Lung (tissue), 12 donors: ENCODE results near the gene PLA2G4F. TPM values are rescaled to one million over a fixed set of nuclear protein-coding genes. Genes with fewer than 3 reads are reported as not detected.

Experiments
- ATAC-seq: fragments of 200-7000 bp; cut with Tn5 transposase; one replicate; pipeline ENCODE4 v1.9.1; 2020; ENCODE audit warnings: moderate number of reproducible peaks; ENCODE audit not compliant: insufficient read depth, low FRiP score
- DNase-seq, 3 donors: peaks; one replicate each; pipeline ENCODE4 v3.0.0-alpha.2; 2013 to 2017
- H3K27ac ChIP-seq, 2 donors: one replicate each; pipeline ENCODE4 v1.5.1; 2013; ENCODE audit warnings: mild to moderate bottlenecking in 2 of 2, moderate library complexity in 2 of 2, control low read depth in 1 of 2, inconsistent platforms in 1 of 2, low read depth in 1 of 2, low read length in 1 of 2
- H3K27me3 ChIP-seq, 3 donors: one replicate each; pipeline ENCODE4 v1.5.1; 2013; ENCODE audit warnings: low read length in 2 of 3; ENCODE audit not compliant: control insufficient read depth in 3 of 3, insufficient read depth in 3 of 3
- H3K36me3 ChIP-seq, 4 donors: one replicate each; pipeline ENCODE4 v1.5.1; 2013; ENCODE audit warnings: low read length in 4 of 4, mild to moderate bottlenecking in 1 of 4, moderate library complexity in 1 of 4; ENCODE audit not compliant: control insufficient read depth in 4 of 4, insufficient read depth in 4 of 4
- H3K4me1 ChIP-seq, 5 donors: one replicate each; pipeline ENCODE4 v1.5.1; 2013; ENCODE audit warnings: low read length in 5 of 5, mild to moderate bottlenecking in 2 of 5, moderate library complexity in 1 of 5; ENCODE audit not compliant: control insufficient read depth in 5 of 5, insufficient read depth in 5 of 5
- H3K4me3 ChIP-seq: one replicate; pipeline ENCODE4 v1.5.1; 2013; ENCODE audit warnings: mild to moderate bottlenecking, control low read depth, moderate library complexity
- H3K9ac ChIP-seq, 2 donors: one replicate each; pipeline ENCODE4 v1.5.1; 2013; ENCODE audit warnings: low read length in 2 of 2, control low read depth in 1 of 2; ENCODE audit not compliant: insufficient read depth in 1 of 2
- H3K9me3 ChIP-seq, 4 donors: one replicate each; pipeline ENCODE4 v1.5.1; 2013; ENCODE audit warnings: low read length in 3 of 4, mild to moderate bottlenecking in 1 of 4, moderate library complexity in 1 of 4; ENCODE audit not compliant: control insufficient read depth in 4 of 4, insufficient read depth in 3 of 4
- CTCF ChIP-seq: IDR thresholded peaks from 2 replicates; pipeline ENCODE4 v1.5.1; 2012; ENCODE audit warnings: mild to moderate bottlenecking; ENCODE audit errors: control extremely low read depth, extremely low read depth
- WGBS, 2 donors: extraction: QIAGEN DNeasy Blood & Tissue Kit; methylation state at CpG; one replicate each; pipeline ENCODE4 v1.1.7; 2013; 5-methylcytosine and 5-hydroxymethylcytosine counted together
- polyA plus RNA-seq, 2 donors: library from polyadenylated mRNA; stranded (reverse); fragments of 200-250 nt; gene quantifications; one replicate each; pipeline ENCODE4 v1.2.1, GENCODE V29; 2013
- total RNA-seq, 2 donors: library from RNA; depleted of rRNA in 1 of 2; stranded (reverse); fragments of >200 nt in 1 of 2; gene quantifications; one replicate each; pipeline ENCODE4 v1.2.1, GENCODE V29; 2014 to 2021
- donor health status: control.
- donor health status: control.
- donor health status: Bipolar disorder and iron deficiency.
- donor health status: healthy.
- donor health status: DM: yes; HTN: yes; CAD: no.

The PLA2G4F gene
- total and polyA plus RNA-seq, 4 donors: 10.9 to 116 (median 41.8) TPM

GRCh38 chr15:42157381-42157780, 945 bp upstream of the PLA2G4F start:
- ATAC-seq: no peak

GRCh38 chr15:42155546-42156242, 742 bp downstream of the PLA2G4F start:
- peak overlapping the region; percentile 7 for H3K4me3 ChIP-seq
- peaks cover 0 to 26% (median 14%) of the 10 kb centered on the region in 5 donors for H3K4me1 ChIP-seq
- 64 to 70% methylated on average over 27 of the region's 27 CpGs for WGBS, 2 donors
- H3K9ac ChIP-seq: no peak overlapping the region
- TF ChIP-seq CTCF: no peak
- DNase-seq (peak; percentile 40 to 77 (median 75)), ATAC-seq (no peak)
- peaks cover 5 to 18% (median 11%) of the 10 kb centered on the region in 4 donors for H3K36me3 ChIP-seq
- no peaks in the 10 kb centered on the region for H3K9me3 ChIP-seq
- peak overlapping the region in 1 of 2 donors; percentile 69 for H3K27ac ChIP-seq
- no peaks in the 10 kb centered on the region for H3K27me3 ChIP-seq

More at GRCh38 chr15:42157381-42157780, 945 bp upstream of the PLA2G4F start:
- no peaks in the 10 kb centered on the region for H3K9me3 ChIP-seq
- H3K4me1 ChIP-seq: peaks cover 0 to 13% (median 6%) of the 10 kb centered on the region in 5 donors
- no peak for DNase-seq
- no peak for TF ChIP-seq CTCF
- H3K36me3 ChIP-seq: peaks cover 13 to 31% (median 20%) of the 10 kb centered on the region in 4 donors
- 96 to 98% methylated on average over 8 of the region's 8 CpGs for WGBS, 2 donors
- no peaks in the 10 kb centered on the region for H3K27me3 ChIP-seq
- H3K4me3 ChIP-seq: no peak overlapping the region
- no peak overlapping the region for H3K27ac ChIP-seq
- no peak overlapping the region for H3K9ac ChIP-seq

- Histone ChIP-seq H3K4me1 (peaks cover 0 to 27% (median 14%) of the 10 kb centered on the region in 5 donors), H3K9ac (no peak overlapping the region), H3K27me3 (no peaks in the 10 kb centered on the region), H3K27ac (peak overlapping the region in 1 of 2 donors; percentile 61), H3K4me3 (peak overlapping the region; percentile 7), H3K9me3 (no peaks in the 10 kb centered on the region), H3K36me3 (peaks cover 0 to 11% (median 7%) of the 10 kb centered on the region in 4 donors)
- no peak for ATAC-seq
- DNase-seq: no peak
- WGBS, 2 donors: 87 to 94% methylated on average over 14 of the region's 14 CpGs
- no peak for TF ChIP-seq CTCF
Observed at GRCh38 chr15:42154956-42155355, 1.5 kb downstream of the PLA2G4F start.
